Hepatocyte (in vitro differentiated cells): ENCODE data around the gene CTNNA1. TPM values are rescaled to one million over a fixed set of nuclear protein-coding genes. Genes with fewer than 3 reads are reported as not detected.

ENCODE experiments used
- DNase-seq: peaks from one replicate; pipeline ENCODE4 v3.0.0-alpha.2; 2016; ENCODE audit warnings: low spot score
- H2AFZ ChIP-seq: fragments of 200-600 bp; sonication (generic); 2 replicates; pipeline ENCODE4 v1.6.0; 2016; ENCODE audit warnings: antibody characterized with exemption, mild to moderate bottlenecking
- H3K27ac ChIP-seq: fragments of 200-600 bp; sonication (generic); 2 replicates; pipeline ENCODE4 v1.5.1; 2016; ENCODE audit warnings: mild to moderate bottlenecking
- H3K27me3 ChIP-seq: fragments of 200-600 bp; sonication (generic); 2 replicates; pipeline ENCODE4 v1.6.1; 2016
- H3K36me3 ChIP-seq: fragments of 200-600 bp; sonication (generic); replicated peaks from 2 replicates; pipeline ENCODE4 v1.5.1; 2016; ENCODE audit warnings: low read depth; ENCODE audit not compliant: insufficient read depth
- H3K4me1 ChIP-seq: fragments of 200-600 bp; sonication (generic); 2 replicates; pipeline ENCODE4 v1.5.1; 2016; ENCODE audit warnings: mild to moderate bottlenecking, moderate library complexity; ENCODE audit not compliant: insufficient read depth
- H3K4me2 ChIP-seq: fragments of 200-600 bp; sonication (generic); 2 replicates; pipeline ENCODE4 v1.6.0; 2016
- H3K4me3 ChIP-seq: fragments of 200-600 bp; sonication (generic); 2 replicates; pipeline ENCODE4 v1.5.1; 2016; ENCODE audit warnings: mild to moderate bottlenecking
- H3K79me2 ChIP-seq: fragments of 200-600 bp; sonication (generic); 2 replicates; pipeline ENCODE4 v1.6.0; 2017; ENCODE audit warnings: mild to moderate bottlenecking
- H3K9me2 ChIP-seq: fragments of 200-600 bp; sonication (generic); replicated peaks from 2 replicates; pipeline ENCODE4 v1.6.0; 2017; ENCODE audit warnings: mild to moderate bottlenecking; ENCODE audit not compliant: insufficient read depth
- H3K9me3 ChIP-seq: fragments of 200-600 bp; sonication (generic); 2 replicates; pipeline ENCODE4 v1.5.1; 2016; ENCODE audit warnings: low read depth, mild to moderate bottlenecking
- H4K20me1 ChIP-seq: fragments of 200-600 bp; sonication (generic); 2 replicates; pipeline ENCODE4 v1.6.0; 2016; ENCODE audit warnings: mild to moderate bottlenecking; ENCODE audit not compliant: insufficient read depth, poor library complexity, severe bottlenecking
- CTCF ChIP-seq: fragments of 200-600 bp; sonication (generic); IDR thresholded peaks from 2 replicates; pipeline ENCODE4 v1.5.1; 2016; ENCODE audit warnings: antibody characterized with exemption, mild to moderate bottlenecking; ENCODE audit not compliant: poor library complexity
- EZH2 ChIP-seq: fragments of 200-600 bp; sonication (generic); IDR thresholded peaks from 2 replicates; pipeline ENCODE4 v1.6.1; 2016; ENCODE audit warnings: antibody characterized with exemption, mild to moderate bottlenecking, borderline replicate concordance
- EZH2phosphoT487 ChIP-seq: fragments of 200-600 bp; sonication (generic); IDR thresholded peaks from one replicate; pipeline ENCODE4 v1.6.1; 2018; ENCODE audit warnings: antibody characterized with exemption, mild to moderate bottlenecking, low read depth, moderate library complexity; ENCODE audit not compliant: unreplicated experiment, severe bottlenecking
- WGBS: methylation state at CpG from one replicate; pipeline ENCODE4 v1.1.6; 2016; ENCODE audit warnings: low lambda C conversion rate; ENCODE audit errors: missing lambda C conversion rate; 5-methylcytosine and 5-hydroxymethylcytosine counted together
- polyA plus RNA-seq: library from polyadenylated mRNA; unstranded; fragments of >200 nt; fragmentation: Nextera tagmentation; extraction: Ambion mirVana; gene quantifications from 2 replicates; pipeline ENCODE4 v1.2.1, GENCODE V29; 2016
- total RNA-seq: library from RNA; depleted of rRNA; stranded (reverse); fragments of >200 nt; gene quantifications from 2 replicates; pipeline ENCODE4 v1.2.3, GENCODE V29; 2014

Gene CTNNA1
- total and polyA plus RNA-seq, 2 experiments from 2014 or later, result 152 to 349 TPM

- Histone ChIP-seq H3K79me2 (no peaks in the 10 kb centered on the region), H3K9me2 (no peaks in the 10 kb centered on the region), H3K36me3 (no peaks in the 10 kb centered on the region), H2AFZ (no peak overlapping the region), H3K27me3 (no peaks in the 10 kb centered on the region), H3K4me2 (no peak overlapping the region), H4K20me1 (no peaks in the 10 kb centered on the region), H3K9me3 (no peaks in the 10 kb centered on the region), H3K4me3 (no peak overlapping the region), H3K27ac (no peak overlapping the region), H3K4me1 (no peaks in the 10 kb centered on the region)
- no peak for DNase-seq
- 85% methylated on average over 2 of the region's 2 CpGs for WGBS
- TF ChIP-seq CTCF, result no peak
- no peak for TF ChIP-seq EZH2phosphoT487
- TF ChIP-seq EZH2, result no peak
Observed at GRCh38 chr5:138737494-138738265, 15.5 kb upstream of the CTNNA1 start.

GRCh38 chr5:138738399-138738798 is 14.8 kb upstream of the CTNNA1 start:
- H3K4me3 ChIP-seq, result no peak overlapping the region
- no peaks in the 10 kb centered on the region for H3K9me2 ChIP-seq
- H3K79me2 ChIP-seq, result no peaks in the 10 kb centered on the region
- no peak overlapping the region for H3K4me2 ChIP-seq
- no peaks in the 10 kb centered on the region for H4K20me1 ChIP-seq
- no peak overlapping the region for H3K27ac ChIP-seq
- H3K36me3 ChIP-seq, result no peaks in the 10 kb centered on the region
- WGBS, result 86% methylated on average over 4 of the region's 4 CpGs
- no peak overlapping the region for H2AFZ ChIP-seq
- H3K4me1 ChIP-seq, result no peaks in the 10 kb centered on the region
- no peak for DNase-seq
- TF ChIP-seq CTCF (no peak), EZH2 (no peak), EZH2phosphoT487 (no peak)
- H3K27me3 ChIP-seq, result no peaks in the 10 kb centered on the region
- H3K9me3 ChIP-seq, result no peaks in the 10 kb centered on the region

DNA sequence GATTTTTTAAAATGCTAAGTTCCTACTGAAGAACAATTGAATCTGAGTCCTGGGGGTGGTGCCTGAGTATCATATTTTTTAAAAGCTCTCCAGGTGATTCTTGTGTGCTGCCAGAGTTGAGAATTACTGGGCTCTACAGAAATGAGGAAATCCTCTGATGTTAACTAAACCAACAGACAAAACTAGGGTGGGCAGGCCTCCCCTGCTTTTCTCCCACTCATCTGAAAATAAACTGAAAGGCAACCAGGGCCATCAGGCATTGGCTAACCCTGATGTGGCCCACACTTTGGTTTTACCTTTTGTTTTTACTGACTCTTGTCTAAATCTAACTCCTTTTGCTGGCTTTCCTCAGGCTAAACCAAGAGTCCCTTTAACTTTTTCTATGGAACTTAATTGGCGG is 13.3 kb upstream of the CTNNA1 start:
- H3K9me2 ChIP-seq, result no peaks in the 10 kb centered on the region
- H3K4me3 ChIP-seq, result no peak overlapping the region
- no peaks in the 10 kb centered on the region for H3K4me1 ChIP-seq
- WGBS, result 95% methylated on average over 1 of the region's 1 CpG
- no peaks in the 10 kb centered on the region for H4K20me1 ChIP-seq
- H3K27me3 ChIP-seq, result no peaks in the 10 kb centered on the region
- no peak overlapping the region for H3K27ac ChIP-seq
- no peak overlapping the region for H3K4me2 ChIP-seq
- no peak overlapping the region for H2AFZ ChIP-seq
- no peak for DNase-seq
- H3K9me3 ChIP-seq, result no peaks in the 10 kb centered on the region
- H3K36me3 ChIP-seq, result no peaks in the 10 kb centered on the region
- TF ChIP-seq CTCF (no peak), EZH2 (no peak), EZH2phosphoT487 (no peak)
- H3K79me2 ChIP-seq, result no peaks in the 10 kb centered on the region
